HG03460 (cell line): ENCODE results near the gene FLNC.

Source experiments
- ATAC-seq: cut with Tn5 transposase; IDR thresholded peaks from one replicate; pipeline ENCODE4 v1.9.1; 2021; ENCODE audit not compliant: unreplicated experiment

Gene FLNC

DNA sequence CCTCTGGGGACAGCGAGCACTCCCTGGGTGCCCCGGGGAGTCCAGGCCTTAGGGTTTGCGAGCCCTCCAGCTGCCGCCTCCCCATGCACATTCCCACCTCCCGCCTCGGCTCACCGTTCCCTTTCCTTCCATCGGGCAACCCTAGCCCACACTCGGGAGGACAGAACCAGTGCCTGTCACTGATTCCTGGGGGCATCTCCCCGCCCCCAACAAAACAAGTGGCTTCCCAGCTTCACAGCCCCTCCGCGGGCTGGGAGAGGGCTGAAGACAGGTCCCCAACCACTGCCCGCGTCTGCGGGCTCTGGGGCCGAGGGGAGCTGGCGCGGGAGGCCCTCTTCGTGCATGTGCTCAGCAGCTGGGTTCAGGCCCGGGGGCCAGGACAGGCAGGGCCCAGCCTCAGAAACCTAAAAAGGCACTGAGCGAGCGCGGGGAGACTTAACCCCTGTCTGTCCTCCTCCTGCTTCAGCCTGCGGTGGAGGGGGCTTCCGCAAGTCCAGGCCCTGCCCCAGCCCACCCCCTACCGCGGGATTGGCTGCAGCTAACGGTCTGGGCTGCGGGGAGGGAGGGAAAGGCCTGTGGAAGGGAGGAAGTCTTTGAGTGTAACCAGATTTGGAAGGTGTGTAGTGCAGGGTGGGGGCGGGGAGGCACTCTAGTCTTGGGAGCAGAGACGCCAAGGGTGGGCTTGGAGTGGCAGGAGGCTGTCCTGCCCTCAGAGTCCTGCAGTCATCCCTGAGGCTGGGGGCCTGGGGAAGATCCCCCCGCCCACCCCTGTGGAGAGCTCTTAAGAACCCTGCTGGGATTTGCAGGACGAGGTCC lies 1.2 kb downstream of the FLNC start:
- no peak for ATAC-seq

DNA sequence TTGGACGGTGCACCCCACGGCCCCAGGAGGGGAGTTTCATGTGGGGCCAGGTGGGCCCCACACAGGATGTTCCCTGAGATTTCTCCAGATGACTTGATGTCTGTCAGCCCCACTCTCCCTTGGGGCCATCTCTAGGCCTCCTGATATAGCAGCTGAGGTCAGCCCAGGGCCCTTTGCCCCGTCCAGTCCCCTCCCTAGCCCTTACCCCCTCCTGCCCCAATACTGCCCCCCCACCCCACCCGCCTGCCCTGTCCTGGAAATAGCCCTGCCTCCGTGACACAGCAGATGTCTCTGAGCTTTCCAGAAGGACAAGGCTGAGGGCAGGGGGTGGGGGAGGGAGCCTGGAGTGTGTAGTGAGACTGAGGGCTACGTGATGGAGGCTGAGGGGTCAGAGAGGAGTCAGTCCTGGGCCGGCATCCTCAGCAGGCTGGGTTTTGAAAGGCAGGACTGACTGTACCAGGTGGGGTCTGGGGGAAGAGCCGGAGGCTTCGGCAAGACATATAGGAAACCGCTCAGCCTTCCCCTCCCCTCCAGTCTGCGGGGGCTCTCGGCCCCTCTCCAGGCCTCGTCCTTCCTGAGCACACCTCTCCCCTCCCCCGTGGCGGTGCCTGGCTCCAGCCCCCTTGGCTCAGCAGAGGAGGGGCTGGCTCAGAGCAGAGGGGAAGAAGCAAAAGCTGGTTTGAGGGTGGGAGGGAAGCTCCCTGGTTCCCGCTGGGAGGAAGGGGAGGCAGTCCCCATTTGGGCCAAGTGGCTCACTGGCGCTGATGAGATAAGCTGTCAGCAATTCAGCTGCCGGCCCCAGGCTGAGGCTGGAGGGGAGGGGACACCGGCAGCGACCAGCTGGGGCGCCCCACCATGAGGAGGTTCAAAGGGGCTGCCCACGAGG lies 2.0 kb downstream of the FLNC start:
- no peak for ATAC-seq

DNA sequence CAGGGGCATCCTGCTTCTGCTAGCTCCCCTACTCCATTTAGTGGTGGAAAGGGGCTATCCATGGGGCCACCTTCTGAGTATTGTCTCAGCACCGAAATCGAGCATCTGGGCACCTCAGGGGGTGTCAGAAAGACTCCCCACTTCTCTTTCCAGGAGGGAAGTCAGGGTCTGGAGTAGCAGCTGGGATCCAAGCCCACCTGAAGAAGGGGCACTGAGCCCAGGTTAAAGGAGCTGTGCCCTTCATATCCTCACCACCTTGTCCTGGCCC lies 2.6 kb downstream of the FLNC start:
- no peak for ATAC-seq

DNA sequence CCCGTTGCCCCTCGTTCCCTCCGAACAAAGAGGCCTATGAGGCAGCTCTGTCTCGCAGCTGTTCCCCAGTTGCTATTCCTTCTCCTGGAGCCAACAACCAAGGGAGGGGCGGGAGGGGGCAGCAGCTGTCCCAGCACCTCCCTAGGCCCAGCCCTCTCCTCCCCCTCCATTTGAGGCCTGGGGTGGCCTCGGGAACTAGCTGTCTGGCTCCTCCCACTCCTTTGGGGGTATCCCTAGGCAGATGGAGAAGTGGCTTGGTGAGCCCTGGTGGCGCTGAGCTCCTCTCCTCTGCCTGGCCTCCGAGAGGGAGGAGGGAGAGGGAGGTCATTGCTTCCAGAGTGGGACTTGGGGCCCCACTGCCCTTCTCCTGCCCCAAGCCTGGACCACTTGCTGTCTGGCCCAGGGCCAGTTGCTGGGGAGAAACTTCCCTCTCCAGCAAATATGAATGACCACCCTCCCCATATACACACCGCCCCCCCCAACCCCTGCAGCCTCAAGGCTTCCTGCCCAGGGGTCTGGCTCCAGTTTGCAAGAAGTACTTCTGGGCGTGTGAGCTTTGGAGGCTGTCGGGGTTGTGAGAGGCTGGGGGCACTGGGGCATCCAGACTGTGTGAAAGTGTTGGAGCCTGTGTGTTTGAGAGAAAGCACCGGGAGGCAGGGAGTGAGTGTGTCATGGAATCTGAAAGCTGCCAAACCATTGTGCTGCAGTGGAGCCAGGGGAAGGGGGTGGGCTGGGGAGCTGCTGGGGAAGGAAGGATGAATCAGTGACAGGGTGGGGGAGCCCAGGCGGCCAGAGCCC lies 3.1 kb downstream of the FLNC start:
- ATAC-seq: no peak

DNA sequence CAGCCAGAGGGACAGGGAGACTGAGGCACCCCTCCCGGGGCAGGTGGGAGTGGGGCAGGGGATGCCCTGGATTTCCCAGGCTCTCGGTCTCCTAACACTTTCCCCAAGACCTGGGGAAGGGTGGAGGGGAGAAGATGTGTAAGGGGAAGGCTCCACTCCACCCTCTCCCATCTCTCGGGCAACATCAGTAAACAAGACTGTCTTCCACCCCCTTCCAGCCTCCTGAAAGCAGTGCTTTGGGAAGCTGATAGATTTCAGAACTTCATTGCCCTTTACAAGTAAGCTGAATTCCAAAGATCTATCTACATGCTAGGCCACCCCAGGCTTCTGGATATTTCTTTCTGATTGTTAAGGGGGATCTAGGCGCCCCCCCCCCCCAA lies 3.7 kb downstream of the FLNC start:
- ATAC-seq: no peak

DNA sequence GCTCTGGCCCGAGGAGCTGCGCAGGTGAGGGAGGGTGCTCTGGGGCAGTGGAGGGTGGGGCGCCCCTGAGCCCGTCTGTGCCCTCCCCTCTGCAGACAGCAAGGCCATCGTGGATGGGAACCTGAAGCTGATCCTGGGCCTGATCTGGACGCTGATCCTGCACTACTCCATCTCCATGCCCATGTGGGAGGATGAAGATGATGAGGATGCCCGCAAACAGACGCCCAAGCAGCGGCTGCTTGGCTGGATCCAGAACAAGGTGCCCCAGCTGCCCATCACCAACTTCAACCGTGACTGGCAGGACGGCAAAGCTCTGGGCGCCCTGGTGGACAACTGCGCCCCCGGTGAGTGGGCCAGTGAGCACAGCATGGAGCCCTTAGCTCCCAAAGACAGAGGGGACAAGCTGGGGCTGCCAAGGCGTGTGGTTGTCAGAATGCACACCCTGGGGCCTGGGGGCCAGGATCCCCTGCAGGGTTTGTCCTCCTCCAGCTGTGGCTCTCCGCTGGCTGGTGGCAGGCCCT lies 5.1 kb downstream of the FLNC start:
- ATAC-seq: no peak

DNA sequence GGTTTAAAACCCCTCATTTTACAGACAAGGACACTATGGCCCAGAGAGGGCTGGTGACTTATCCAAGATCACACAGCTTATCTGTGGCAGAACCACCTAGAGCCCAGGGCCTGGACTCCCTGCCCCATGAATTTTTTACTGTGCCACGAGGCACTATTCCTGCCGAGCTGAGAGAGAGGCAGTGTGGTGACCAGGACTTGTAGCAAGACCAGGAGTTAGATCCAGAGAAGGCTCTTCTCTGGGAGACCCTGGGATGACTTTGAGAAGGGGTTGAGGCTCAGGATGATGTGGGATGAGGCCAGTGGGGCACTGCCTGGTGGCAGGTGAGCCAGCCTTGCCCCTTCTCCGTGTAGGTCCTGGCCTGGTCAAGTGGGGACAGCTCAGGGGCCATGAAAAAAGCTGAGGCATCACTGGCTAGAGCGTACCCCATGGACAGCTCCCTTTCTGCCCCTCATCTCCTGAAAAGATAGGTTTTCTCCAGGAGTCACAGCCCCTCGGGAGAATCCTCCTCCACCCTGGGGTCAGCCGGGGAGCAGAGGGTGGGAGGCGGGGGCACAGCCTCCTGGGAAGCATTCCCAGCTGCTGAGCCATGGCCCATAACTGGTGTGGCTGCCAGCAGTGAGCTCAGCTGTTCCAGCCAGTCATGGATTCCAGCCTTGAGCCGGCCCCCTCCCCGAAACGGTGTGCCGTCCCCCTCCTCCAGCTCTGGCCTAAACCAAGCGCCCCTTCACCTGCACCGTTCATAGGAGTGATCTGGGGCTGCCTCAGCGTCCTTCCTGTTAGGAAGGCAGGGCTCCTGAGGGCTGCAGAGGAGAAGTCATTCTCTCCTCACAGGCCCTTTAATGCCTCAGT lies 5.8 kb downstream of the FLNC start:
- ATAC-seq: no peak

DNA sequence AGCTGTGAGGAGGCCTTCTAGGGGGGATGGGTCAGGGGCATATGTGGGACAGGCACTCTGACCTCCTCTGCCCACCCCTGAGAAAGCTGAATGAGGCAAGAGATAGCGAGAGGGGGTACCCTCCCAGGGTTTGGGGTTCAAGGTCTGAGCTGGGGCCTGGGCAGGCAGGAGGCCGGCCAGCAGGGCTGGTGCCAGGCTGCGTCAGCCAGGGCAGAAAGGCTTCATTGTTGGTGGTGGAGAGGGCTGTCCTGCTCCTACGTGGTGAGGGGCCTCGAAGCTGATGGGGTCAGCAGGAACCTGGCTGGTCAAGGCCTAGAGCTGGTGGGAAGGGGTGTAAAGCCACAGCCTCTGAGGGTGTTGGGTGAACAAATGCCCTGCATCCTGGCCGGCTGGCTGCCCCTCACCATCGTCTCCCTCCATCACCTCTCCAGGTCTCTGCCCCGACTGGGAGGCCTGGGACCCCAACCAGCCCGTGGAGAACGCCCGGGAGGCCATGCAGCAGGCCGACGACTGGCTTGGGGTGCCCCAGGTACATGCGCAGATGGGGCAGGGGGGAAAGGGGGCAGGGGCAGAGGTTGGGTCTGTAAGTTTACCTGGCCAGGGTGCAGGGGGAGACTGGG lies 6.6 kb downstream of the FLNC start:
- no peak for ATAC-seq

DNA sequence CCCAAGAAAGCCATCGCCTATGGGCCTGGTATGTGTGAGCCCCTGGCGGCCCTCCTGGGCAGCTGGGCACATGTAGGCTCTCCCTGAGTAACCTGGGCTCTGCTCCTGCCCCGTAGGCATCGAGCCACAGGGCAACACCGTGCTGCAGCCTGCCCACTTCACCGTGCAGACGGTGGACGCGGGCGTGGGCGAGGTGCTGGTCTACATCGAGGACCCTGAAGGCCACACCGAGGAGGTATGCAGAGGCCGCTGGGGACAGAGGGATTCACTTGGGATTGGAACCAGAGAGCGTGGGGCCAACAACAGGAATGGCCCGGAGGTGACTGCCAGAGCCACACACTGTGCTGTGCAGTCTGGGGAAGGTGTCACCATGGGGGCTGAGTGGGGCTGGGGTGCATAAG lies 7.3 kb downstream of the FLNC start:
- no peak for ATAC-seq

DNA sequence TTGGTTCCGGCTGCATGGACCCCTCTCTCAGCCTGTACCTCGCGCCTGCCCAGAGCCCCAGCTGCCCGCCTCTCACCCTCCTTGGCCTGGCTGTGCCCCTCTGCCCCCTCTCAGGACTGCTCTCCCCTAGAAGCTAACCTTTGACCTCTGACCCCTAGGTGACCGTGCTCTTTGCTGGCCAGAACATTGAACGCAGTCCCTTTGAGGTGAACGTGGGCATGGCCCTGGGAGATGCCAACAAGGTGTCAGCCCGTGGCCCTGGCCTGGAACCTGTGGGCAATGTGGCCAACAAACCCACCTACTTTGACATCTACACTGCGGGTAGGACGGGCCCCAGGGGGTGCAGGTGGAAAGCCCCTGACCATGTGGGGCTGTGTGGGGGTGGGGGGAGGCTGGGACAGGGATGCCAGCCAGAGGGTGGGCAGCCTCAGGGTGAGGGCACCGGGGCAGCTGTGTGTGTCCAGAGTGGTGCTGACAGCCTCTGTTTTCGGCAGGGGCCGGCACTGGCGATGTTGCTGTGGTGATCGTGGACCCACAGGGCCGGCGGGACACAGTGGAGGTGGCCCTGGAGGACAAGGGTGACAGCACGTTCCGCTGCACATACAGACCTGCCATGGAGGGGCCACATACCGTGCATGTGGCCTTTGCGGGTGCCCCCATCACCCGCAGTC lies 8.0 kb downstream of the FLNC start:
- no peak for ATAC-seq

DNA sequence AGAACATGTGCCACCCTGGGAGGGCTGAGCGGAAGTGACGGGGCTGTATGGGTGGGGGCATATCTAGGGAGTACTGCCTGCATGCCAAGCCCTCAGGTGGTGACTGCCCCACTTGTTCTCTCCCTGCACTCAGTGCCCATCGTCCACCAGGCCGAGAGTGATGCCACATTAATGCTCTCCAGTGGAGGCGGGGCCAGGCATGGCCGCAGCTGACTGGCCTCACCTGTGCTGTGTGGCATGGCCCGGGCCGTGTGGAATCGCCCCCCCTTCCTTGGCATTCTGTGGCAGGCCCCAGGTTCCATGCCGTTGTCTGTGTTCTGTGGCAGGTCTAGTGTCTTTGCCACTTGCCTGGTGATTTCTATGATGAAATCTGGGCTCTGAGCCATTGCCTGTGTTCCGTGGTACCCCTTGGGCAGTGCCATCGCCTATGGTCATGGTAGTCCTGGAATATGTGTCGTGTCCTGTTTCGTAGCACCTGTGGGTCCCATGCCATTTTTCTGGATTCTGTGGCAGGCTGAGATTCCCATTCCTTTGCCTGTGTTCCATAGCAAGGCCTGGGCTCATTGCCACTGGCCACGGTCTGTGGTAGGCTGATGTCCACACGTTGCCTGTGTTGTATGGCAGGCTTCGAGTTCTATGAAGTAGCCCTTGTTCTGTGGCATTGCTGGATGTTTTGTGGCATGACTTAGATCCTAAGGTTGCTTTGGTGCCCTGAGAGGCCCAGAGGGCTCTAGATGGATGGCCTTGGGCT lies 8.9 kb downstream of the FLNC start:
- no peak for ATAC-seq

DNA sequence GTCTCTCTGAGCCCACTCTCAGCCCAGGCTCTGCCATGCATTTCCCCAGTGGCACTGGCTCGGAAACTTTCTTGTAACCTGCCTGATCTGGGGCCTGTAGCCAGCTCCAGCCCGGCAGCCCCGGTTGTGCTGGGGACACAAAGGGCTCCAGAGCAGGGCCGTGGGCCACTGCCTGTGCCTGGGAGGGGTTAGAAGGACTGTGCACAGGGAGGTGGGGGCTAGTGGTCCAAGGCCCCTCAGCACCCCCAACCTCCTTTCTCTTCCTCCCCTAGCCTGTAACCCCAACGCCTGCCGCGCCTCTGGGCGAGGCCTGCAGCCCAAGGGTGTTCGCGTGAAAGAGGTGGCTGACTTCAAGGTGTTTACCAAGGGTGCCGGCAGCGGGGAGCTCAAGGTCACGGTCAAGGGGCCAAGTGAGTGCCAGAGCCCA lies 9.6 kb downstream of the FLNC start:
- ATAC-seq: no peak

DNA sequence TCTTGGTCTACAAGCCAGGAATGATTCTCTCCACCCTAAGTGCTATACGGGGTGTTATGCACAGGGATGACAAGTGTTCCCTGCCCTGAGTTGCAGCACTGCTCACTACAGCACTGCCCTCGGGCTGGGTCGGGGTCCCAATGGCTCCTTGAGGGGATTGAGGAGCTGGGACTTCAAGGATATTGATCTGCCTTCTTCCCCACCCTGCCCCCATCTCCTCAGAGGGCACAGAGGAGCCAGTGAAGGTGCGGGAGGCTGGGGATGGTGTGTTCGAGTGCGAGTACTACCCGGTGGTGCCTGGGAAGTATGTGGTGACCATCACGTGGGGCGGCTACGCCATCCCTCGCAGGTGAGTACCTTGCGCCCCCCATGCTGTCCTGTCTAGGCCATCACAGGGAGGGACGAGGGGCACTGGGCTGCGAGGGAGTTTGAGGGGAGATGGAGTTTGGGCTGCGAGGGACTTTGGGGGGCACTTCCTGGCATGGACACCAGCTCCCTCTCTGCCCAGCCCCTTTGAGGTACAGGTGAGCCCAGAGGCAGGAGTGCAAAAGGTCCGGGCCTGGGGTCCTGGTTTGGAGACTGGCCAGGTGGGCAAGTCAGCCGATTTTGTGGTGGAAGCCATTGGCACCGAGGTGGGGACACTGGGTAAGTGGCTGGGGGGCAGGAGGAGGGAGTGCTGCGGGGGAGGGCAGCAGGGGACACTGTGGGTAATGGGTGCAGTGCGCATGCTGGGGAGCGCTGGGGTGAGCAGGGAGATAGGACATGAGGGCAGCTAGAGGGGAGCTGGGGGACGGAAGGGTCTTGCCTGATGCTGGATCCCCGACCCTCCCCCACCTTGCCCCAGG lies 10.3 kb downstream of the FLNC start:
- ATAC-seq: no peak

DNA sequence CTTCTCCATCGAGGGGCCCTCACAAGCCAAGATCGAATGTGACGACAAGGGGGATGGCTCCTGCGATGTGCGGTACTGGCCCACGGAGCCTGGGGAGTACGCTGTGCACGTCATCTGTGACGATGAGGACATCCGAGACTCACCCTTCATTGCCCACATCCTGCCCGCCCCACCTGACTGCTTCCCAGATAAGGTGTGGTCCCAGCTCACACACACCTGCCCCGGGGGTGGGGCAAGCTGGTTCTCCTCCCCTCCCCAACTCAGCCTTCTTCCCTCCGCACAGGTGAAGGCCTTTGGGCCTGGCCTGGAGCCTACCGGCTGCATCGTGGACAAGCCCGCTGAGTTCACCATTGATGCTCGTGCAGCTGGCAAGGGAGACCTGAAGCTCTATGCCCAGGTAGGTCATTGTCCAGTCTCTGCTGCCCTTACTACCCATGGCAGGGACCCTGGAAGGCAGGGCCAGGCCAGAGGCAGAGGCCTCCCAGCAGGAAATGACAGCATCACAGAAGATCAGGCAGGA lies 11.0 kb downstream of the FLNC start:
- ATAC-seq: no peak

DNA sequence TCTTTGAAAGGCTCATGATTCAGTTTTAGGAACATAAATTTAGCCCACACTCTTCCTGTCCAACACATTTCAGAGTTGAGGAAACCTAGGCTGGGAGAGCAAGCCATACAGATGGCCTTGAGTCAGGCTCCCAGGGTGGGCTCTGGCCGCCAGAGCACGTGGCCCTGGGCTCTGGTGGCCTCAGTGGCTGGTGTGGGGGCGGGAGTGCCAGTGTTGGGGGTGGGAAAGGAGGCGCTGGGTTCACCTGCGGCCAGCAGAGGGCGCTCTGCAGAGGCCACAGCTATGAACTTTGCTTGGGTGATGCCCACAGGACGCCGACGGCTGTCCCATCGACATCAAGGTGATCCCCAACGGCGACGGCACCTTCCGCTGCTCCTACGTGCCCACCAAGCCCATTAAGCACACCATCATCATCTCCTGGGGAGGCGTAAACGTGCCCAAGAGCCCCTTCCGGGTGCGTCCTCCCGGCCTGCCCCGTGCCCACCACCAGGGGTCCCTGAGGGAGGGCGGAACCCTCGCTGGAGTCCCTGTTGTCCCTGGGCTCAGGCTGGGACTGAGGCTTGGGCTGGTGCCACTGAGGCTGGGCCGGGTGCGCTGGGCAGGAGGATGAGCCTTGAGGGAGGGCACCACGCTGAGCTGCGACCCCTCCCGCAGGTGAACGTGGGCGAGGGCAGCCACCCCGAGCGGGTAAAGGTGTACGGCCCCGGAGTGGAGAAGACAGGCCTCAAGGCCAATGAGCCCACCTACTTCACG lies 11.9 kb downstream of the FLNC start:
- no peak for ATAC-seq

DNA sequence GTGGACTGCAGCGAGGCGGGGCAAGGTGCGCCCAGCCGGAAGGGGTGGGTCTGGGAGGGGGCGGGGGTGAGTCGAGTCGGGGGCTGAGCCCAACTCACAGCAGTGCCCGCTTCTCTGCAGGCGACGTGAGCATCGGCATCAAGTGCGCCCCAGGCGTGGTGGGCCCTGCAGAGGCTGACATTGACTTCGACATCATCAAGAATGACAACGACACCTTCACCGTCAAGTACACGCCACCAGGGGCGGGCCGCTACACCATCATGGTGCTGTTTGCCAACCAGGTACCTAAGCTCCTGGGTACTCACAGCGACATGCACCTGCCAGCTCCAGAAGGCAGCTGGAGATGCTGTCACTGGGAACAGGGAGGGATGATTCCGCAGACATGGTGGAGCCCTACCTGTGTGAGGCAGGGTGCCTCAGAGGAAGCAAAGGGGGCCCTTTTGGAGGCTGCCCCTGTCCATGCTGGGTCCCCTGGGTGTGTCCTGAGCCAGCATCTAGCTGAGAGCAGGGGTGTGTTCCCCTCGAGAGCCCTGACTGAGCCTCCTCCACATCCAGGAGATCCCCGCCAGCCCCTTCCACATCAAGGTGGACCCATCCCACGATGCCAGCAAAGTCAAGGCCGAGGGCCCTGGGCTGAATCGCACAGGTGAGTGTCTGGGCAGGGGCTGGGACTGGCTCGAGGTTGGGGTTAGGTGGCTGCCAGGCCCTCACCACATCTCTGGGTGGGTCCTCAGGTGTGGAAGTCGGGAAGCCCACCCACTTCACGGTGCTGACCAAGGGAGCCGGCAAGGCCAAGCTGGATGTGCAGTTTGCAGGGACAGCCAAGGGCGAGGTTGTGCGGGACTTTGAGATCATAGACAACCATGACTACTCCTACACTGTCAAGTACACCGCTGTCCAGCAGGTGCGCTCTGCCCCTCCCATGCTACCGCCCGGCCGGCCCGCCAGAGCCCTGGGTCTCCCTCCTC lies 12.8 kb downstream of the FLNC start:
- no peak for ATAC-seq
